ENCODE data around the gene FSCN2.

GRCh38 chr17:81517339-81518112 is 10.7 kb upstream of the FSCN2 start:
- TF ChIP-seq CTCF (IDR thresholded peaks at IDR 0.05) (no peak), POLR2A (IDR thresholded peaks at IDR 0.05) (no peak)

Measured in lower leg skin (tissue), 3 donors.